Naive B cell (primary cell): ENCODE measurements around the gene AIF1L. TPM values are rescaled to one million over a fixed set of nuclear protein-coding genes. Genes with fewer than 3 reads are reported as not detected.
A peak's percentile ranks its signal among the peaks of the same experiment; 100 is the strongest.
"Not testable (repeated sequence)": the region's sequence is repeated elsewhere in the genome, so short reads cannot be mapped to it uniquely, and the experiment has no call there.

Source experiments
- ATAC-seq, 2 donors: fragments of 150-1000 bp; cut with Tn5 transposase; 2 replicates each; pipeline ENCODE4 v1.10.0; 2021; ENCODE audit warnings: low read depth in 2 of 2, mild to moderate bottlenecking in 2 of 2, moderate library complexity in 2 of 2
- DNase-seq: peaks from one replicate; pipeline ENCODE4 v3.0.0; 2022
- H3K27ac Mint-ChIP-seq, 6 donors: one replicate each; pipeline ENCODE4 v1.8.0; 2020 to 2022; ENCODE audit warnings: mild to moderate bottlenecking in 6 of 6, mixed read lengths in 6 of 6, moderate library complexity in 5 of 6, inconsistent platforms in 2 of 6
- H3K27me3 Mint-ChIP-seq, 3 donors: one replicate each; pipeline ENCODE4 v1.8.0; 2021 to 2022; ENCODE audit warnings: mixed read lengths in 3 of 3, mild to moderate bottlenecking in 1 of 3
- H3K36me3 Mint-ChIP-seq, 2 donors: one replicate each; pipeline ENCODE4 v1.8.0; 2020 to 2022; ENCODE audit warnings: mixed read lengths in 2 of 2, inconsistent platforms in 1 of 2, mild to moderate bottlenecking in 1 of 2
- H3K4me1 Mint-ChIP-seq, 3 donors: one replicate each; pipeline ENCODE4 v1.8.0; 2020 to 2022; ENCODE audit warnings: mixed read lengths in 3 of 3, inconsistent platforms in 1 of 3, mild to moderate bottlenecking in 1 of 3, moderate library complexity in 1 of 3
- H3K4me3 Mint-ChIP-seq, 8 donors: one replicate each; pipeline ENCODE4 v1.8.0; 2020 to 2022; ENCODE audit warnings: mild to moderate bottlenecking in 8 of 8, mixed read lengths in 8 of 8, moderate library complexity in 8 of 8, inconsistent platforms in 2 of 8
- H3K9me3 Mint-ChIP-seq, 7 donors: one replicate each; pipeline ENCODE4 v1.8.0; 2020 to 2022; ENCODE audit warnings: mixed read lengths in 7 of 7, mild to moderate bottlenecking in 5 of 7, inconsistent platforms in 2 of 7, moderate library complexity in 1 of 7
- polyA plus RNA-seq, 6 donors: library from polyadenylated mRNA; unstranded; fragments of 300-500 nt; fragmentation: Illumina TruSeq; gene quantifications; one replicate each; pipeline ENCODE4 v1.2.3, GENCODE V29; 2021; ENCODE audit warnings: low read depth in 6 of 6

AIF1L gene
- polyA plus RNA-seq, 6 donors from 2014 or later, result not detected

DNA sequence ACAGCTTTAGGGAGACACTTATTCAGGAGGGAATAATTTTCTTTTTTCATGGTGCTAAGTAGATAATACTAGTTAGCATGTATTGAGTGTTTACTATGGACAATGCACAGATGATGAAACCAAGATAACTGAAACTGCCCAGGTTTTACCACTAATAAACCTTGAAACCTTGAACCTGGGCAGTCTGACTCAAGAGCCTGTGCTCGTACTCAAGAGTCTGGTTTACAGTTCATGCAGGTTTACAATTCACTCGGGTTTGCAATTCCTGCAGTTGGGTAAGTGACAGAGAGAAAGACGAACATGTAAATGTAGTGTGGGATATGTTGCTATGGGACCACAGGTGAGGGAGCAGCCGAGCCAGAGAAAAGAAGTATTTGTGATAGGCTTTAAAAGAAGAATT, 57.3 kb downstream of the AIF1L start:
- H3K36me3 Mint-ChIP-seq, result peaks cover 34 to 45% of the 10 kb centered on the region in 2 donors
- peak overlapping the region in 1 of 6 donors; percentile 49 for H3K27ac Mint-ChIP-seq
- no peaks in the 10 kb centered on the region for H3K9me3 Mint-ChIP-seq
- H3K4me1 Mint-ChIP-seq, result peaks cover 2 to 13% (median 5%) of the 10 kb centered on the region in 3 donors
- DNase-seq (no peak), ATAC-seq (no peak)
- H3K4me3 Mint-ChIP-seq, result no peak overlapping the region
- H3K27me3 Mint-ChIP-seq, result no peaks in the 10 kb centered on the region

DNA sequence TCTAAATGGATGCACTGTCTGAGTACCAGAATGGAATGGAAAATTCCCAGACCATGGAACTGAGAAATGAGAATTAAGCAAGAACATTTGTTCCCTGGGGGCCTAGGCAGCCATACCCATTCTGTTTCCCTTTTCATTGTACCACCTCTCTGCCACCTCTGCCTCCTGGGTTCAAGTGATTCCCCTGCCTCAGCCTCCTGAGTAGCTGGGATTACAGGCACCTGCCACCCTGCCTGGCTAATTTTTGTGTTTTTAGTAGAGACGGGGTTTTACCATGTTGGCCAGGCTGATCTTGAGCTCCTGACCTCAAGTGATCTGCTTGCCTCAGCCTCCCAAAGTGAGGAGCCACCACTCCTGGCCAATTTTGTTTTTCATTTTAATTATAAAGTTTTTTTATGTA, 62.3 kb downstream of the AIF1L start:
- H3K4me3 Mint-ChIP-seq, H3K27ac Mint-ChIP-seq, DNase-seq, H3K9me3 Mint-ChIP-seq, ATAC-seq, H3K27me3 Mint-ChIP-seq, H3K4me1 Mint-ChIP-seq: not testable (repeated sequence)
- peaks cover 21 to 24% of the 10 kb centered on the region in 2 donors for H3K36me3 Mint-ChIP-seq

DNA sequence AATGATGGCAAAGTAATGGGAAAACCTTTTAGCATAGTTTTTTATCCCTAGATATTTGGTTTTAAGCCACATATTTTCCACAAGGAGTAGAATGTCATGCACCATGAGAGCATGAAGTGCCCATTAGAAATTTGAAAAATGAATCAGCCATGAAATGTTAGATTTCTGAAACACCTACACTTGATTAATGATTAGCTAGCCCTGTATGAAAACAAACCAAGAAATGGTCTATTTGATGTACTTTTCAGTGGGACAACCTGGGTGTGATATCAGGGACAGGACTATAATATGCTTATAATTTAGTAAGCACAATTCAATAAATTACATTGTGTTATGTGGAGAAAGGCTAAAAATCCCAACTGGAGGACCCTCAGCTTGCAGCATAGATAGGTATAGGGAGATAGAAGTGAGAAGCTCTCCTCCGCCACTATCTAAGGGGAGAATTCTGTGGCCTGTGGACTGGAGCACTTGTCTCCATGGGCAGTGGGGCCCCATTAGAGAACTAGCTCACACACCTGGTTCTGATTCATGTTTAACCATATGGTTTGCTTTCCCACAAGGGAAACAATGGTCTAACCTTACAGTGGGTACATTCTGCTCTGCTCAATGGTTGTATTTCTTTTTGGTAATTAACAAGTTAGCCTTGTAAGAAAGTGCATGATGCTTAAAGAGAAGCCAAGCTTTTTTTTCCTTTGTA, 64.2 kb downstream of the AIF1L start:
- Mint-ChIP-seq H3K4me1 (peaks cover 0 to 4% (median 3%) of the 10 kb centered on the region in 3 donors), H3K36me3 (peaks cover 10 to 19% of the 10 kb centered on the region in 2 donors), H3K27ac (no peak overlapping the region), H3K4me3 (no peak overlapping the region), H3K27me3 (no peaks in the 10 kb centered on the region), H3K9me3 (no peaks in the 10 kb centered on the region)
- ATAC-seq, result no peak
- DNase-seq, result no peak

DNA sequence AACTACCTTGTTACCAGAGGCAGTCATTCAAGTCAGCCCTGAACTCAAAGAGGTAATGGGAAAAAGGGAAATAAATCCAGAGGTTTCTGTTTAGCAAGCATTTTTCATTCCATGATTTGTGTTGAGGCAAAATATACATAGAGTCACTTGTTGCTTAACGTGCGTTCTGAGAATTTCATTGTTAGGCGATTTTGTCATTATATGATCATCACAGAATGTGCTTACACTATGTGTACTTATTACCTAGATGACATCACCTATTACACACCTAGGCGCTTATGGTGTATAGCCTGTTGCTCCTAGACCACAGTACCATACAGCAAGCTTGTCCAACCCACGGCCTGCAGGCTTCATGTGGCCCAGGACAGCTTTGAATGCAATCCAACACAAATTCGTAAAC, 65.3 kb downstream of the AIF1L start:
- no peaks in the 10 kb centered on the region for H3K27me3 Mint-ChIP-seq
- peaks cover 0 to 2% (median 0%) of the 10 kb centered on the region in 3 donors for H3K4me1 Mint-ChIP-seq
- H3K9me3 Mint-ChIP-seq, result no peaks in the 10 kb centered on the region
- H3K4me3 Mint-ChIP-seq, result no peak overlapping the region
- peaks cover 10 to 26% of the 10 kb centered on the region in 2 donors for H3K36me3 Mint-ChIP-seq
- ATAC-seq (no peak), DNase-seq (no peak)
- no peak overlapping the region for H3K27ac Mint-ChIP-seq

DNA sequence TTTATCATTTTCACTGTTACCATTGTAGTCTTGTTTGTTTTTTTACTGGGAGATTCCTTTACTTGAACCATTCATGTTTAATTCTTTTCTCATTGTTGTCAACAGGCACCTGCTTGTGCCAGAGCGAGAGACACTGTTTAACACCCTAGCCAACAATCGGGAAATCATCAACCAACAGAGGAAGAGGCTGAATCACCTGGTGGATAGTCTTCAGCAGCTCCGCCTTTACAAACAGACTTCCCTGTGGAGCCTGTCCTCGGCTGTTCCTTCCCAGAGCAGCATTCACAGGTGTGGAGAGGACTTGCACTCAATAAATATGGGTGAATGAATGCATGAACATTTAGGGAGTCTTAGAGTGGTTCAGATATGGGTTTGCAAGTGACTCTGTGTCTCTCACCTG, 66.6 kb downstream of the AIF1L start:
- ATAC-seq, result no peak
- no peak overlapping the region for H3K4me3 Mint-ChIP-seq
- H3K27me3 Mint-ChIP-seq, result no peaks in the 10 kb centered on the region
- peak overlapping the region in 2 of 6 donors; percentile 28 to 52 for H3K27ac Mint-ChIP-seq
- peaks cover 10 to 31% of the 10 kb centered on the region in 2 donors for H3K36me3 Mint-ChIP-seq
- no peak for DNase-seq
- H3K9me3 Mint-ChIP-seq, result no peaks in the 10 kb centered on the region
- peaks cover 0 to 5% (median 2%) of the 10 kb centered on the region in 3 donors for H3K4me1 Mint-ChIP-seq

- peaks cover 0 to 6% (median 2%) of the 10 kb centered on the region in 3 donors for H3K4me1 Mint-ChIP-seq
- H3K4me3 Mint-ChIP-seq, result no peak overlapping the region
- peak overlapping the region in 1 of 6 donors; percentile 8 for H3K27ac Mint-ChIP-seq
- peaks cover 10 to 31% of the 10 kb centered on the region in 2 donors for H3K36me3 Mint-ChIP-seq
- no peaks in the 10 kb centered on the region for H3K27me3 Mint-ChIP-seq
- H3K9me3 Mint-ChIP-seq, result no peaks in the 10 kb centered on the region
- DNase-seq (no peak), ATAC-seq (no peak)
These were observed 69.2 kb downstream of the AIF1L start for GRCh38 chr9:131165523-131165922.

DNA sequence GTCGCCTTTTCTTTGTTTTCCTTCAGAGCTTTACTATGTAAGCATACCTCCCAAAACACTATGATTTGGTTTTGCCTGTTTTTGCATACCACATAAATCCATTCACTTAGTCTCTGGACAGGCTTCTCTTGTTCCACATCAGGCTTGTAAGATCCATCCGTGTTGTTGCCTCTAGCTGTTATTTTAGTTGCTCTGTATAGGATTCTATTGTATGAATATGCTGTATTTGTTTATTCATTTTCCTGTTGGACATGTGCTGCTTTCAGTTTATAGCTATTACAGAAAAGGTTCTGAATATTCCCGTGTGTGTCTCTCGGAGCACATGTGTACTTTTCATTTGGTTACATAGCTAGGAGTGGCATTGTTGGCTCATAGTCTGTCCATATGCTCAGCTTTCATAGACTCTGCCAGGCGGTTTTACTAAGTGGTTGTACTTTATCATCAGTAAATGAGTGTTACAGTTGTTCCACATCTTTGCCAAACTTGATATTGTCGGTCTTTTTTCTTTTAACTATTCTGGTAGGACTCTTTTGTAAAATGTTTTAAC, 70.9 kb downstream of the AIF1L start:
- Mint-ChIP-seq H3K36me3 (peaks cover 10 to 38% of the 10 kb centered on the region in 2 donors), H3K27me3 (no peaks in the 10 kb centered on the region), H3K27ac (no peak overlapping the region)

DNA sequence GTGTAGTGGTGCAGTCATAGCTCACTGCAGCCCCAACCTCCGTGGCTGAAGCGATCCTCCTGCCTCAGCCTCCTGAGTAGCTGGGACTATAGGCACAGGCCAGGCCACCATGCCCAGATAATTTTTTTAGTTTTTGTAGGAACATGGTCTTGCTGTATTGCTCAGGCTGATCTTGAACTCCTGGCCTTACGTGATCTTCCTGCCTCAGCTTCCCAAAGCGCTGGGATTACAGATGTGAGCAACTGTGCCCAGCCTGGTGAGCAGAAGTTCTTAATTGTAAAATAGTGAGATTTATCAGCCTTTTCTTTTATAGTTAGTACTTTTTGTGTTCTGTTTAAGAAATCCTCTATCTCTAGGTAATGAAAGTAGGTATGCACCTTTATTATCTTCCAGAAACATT, 71.6 kb downstream of the AIF1L start:
- no peak overlapping the region for H3K27ac Mint-ChIP-seq
- DNase-seq, result no peak
- peaks cover 0 to 6% (median 2%) of the 10 kb centered on the region in 3 donors for H3K4me1 Mint-ChIP-seq
- peaks cover 10 to 40% of the 10 kb centered on the region in 2 donors for H3K36me3 Mint-ChIP-seq
- H3K4me3 Mint-ChIP-seq, result no peak overlapping the region
- H3K27me3 Mint-ChIP-seq, result no peaks in the 10 kb centered on the region
- H3K9me3 Mint-ChIP-seq, result no peaks in the 10 kb centered on the region
- ATAC-seq, result no peak

More for the DNA sequence above, 70.9 kb downstream of the AIF1L start:
- Mint-ChIP-seq H3K9me3 (no peaks in the 10 kb centered on the region), H3K4me1 (peaks cover 0 to 6% (median 2%) of the 10 kb centered on the region in 3 donors), H3K4me3 (no peak overlapping the region)
- no peak for ATAC-seq
- no peak for DNase-seq

GRCh38 chr9:131169563-131170240, 73.4 kb downstream of the AIF1L start:
- no peaks in the 10 kb centered on the region for H3K27me3 Mint-ChIP-seq
- H3K27ac Mint-ChIP-seq, result no peak overlapping the region
- no peak overlapping the region for H3K4me3 Mint-ChIP-seq
- peaks cover 0 to 33% of the 10 kb centered on the region in 2 donors for H3K36me3 Mint-ChIP-seq
- peaks cover 0 to 6% (median 0%) of the 10 kb centered on the region in 3 donors for H3K4me1 Mint-ChIP-seq
- no peak for DNase-seq
- H3K9me3 Mint-ChIP-seq, result no peaks in the 10 kb centered on the region
- no peak for ATAC-seq

Other genes with a start within 250 kb of the AIF1L start
- gene QRFP, start 199.7 kb upstream of the AIF1L start, polyA plus RNA-seq, result under 1 TPM in 2 of 6 donors, not detected in 4; 0.42 to 0.75 TPM
- gene FIBCD1, start 157.3 kb upstream of the AIF1L start, polyA plus RNA-seq, result not detected
- under 1 TPM in 1 of 6 donors, not detected in 5; 0.17 TPM for gene LAMC3, start 87.4 kb upstream of the AIF1L start, polyA plus RNA-seq
- gene NUP214, start 29.1 kb downstream of the AIF1L start, polyA plus RNA-seq, result 10 to 100 TPM in 5 of 6 donors, 1 to 10 TPM in 1; 8.8 to 27.6 (median 18.3) TPM
- 10 to 100 TPM in 4 of 6 donors, 1 to 10 TPM in 2; 5.2 to 18.3 (median 11.6) TPM for gene FAM78A, start 180.0 kb downstream of the AIF1L start, polyA plus RNA-seq
- gene PLPP7, start 193.2 kb downstream of the AIF1L start, polyA plus RNA-seq, result 1 to 10 TPM in 3 of 6 donors, under 1 TPM in 2, not detected in 1; 0.78 to 2.0 (median 1.2) TPM